Smooth muscle cell (in vitro differentiated cells): ENCODE data around the gene CCR7. TPM values are rescaled to one million over a fixed set of nuclear protein-coding genes. Genes with fewer than 3 reads are reported as not detected.
A peak's percentile ranks its signal among the peaks of the same experiment; 100 is the strongest.

Experiments used
- DNase-seq: peaks from one replicate; lab custom pipeline; 2025; ENCODE audit not compliant: unreplicated experiment; lab: John Stamatoyannopoulos, UW
- H2AFZ ChIP-seq: fragments of 200-600 bp; sonication (generic); 2 replicates; pipeline ENCODE4 v1.6.0; 2016; ENCODE audit warnings: antibody characterized with exemption, low read depth, mild to moderate bottlenecking
- H3F3A ChIP-seq: fragments of 200-600 bp; sonication (generic); 2 replicates; pipeline ENCODE4 v1.6.0; 2017; ENCODE audit warnings: antibody characterized with exemption, low read depth
- H3K27ac ChIP-seq: fragments of 200-600 bp; sonication (generic); 2 replicates; pipeline ENCODE4 v1.5.1; 2016; ENCODE audit warnings: low read depth, mild to moderate bottlenecking
- H3K27me3 ChIP-seq: fragments of 200-600 bp; sonication (generic); 2 replicates; pipeline ENCODE4 v1.6.1; 2016; ENCODE audit warnings: low read depth, mild to moderate bottlenecking
- H3K36me3 ChIP-seq: fragments of 200-600 bp; sonication (generic); 2 replicates; pipeline ENCODE4 v1.5.1; 2016; ENCODE audit warnings: low read depth
- H3K4me1 ChIP-seq: fragments of 200-600 bp; sonication (generic); 2 replicates; pipeline ENCODE4 v1.5.1; 2016; ENCODE audit warnings: low read depth
- H3K4me2 ChIP-seq: fragments of 200-600 bp; sonication (generic); 2 replicates; pipeline ENCODE4 v1.6.0; 2016; ENCODE audit warnings: mild to moderate bottlenecking
- H3K4me3 ChIP-seq: fragments of 200-600 bp; sonication (generic); 2 replicates; pipeline ENCODE4 v1.5.1; 2016; ENCODE audit warnings: mild to moderate bottlenecking
- H3K79me2 ChIP-seq: fragments of 200-600 bp; sonication (generic); 2 replicates; pipeline ENCODE4 v1.6.0; 2016; ENCODE audit warnings: low read depth, mild to moderate bottlenecking
- H3K9ac ChIP-seq: fragments of 200-600 bp; sonication (generic); 2 replicates; pipeline ENCODE4 v1.6.0; 2016; ENCODE audit warnings: low read depth
- H3K9me3 ChIP-seq: fragments of 200-600 bp; sonication (generic); replicated peaks from 2 replicates; pipeline ENCODE4 v1.5.1; 2016; ENCODE audit warnings: low read depth
- H4K20me1 ChIP-seq: fragments of 200-600 bp; sonication (generic); 2 replicates; pipeline ENCODE4 v1.6.0; 2016; ENCODE audit warnings: low read depth
- CTCF ChIP-seq: fragments of 200-600 bp; sonication (generic); IDR thresholded peaks from 2 replicates; pipeline ENCODE4 v1.5.1; 2017; ENCODE audit warnings: borderline replicate concordance, mild to moderate bottlenecking, antibody characterized with exemption; ENCODE audit not compliant: insufficient read depth, poor library complexity, severe bottlenecking
- whole genome bisulfite sequencing: methylation state at CpG from one replicate; pipeline ENCODE4 v1.1.7; 2016; ENCODE audit warnings: low lambda C conversion rate; 5-methylcytosine and 5-hydroxymethylcytosine counted together
- polyA plus RNA-seq: library from polyadenylated mRNA; unstranded; fragments of >200 nt; fragmentation: Nextera tagmentation; extraction: Ambion mirVana; gene quantifications from 2 replicates; pipeline ENCODE4 v1.2.1, GENCODE V29; 2016
- total RNA-seq: library from RNA; depleted of rRNA; stranded (reverse); fragments of >200 nt; gene quantifications from 2 replicates; pipeline ENCODE4 v1.2.3, GENCODE V29; 2014

The CCR7 gene
- total and polyA plus RNA-seq, 2 experiments from 2014 or later = not detected

- Histone ChIP-seq H3K27me3 (no peaks in the 10 kb centered on the region), H3K27ac (no peak overlapping the region), H3F3A (no peaks in the 10 kb centered on the region), H3K9ac (no peak overlapping the region), H3K4me1 (no peaks in the 10 kb centered on the region), H3K79me2 (no peaks in the 10 kb centered on the region), H4K20me1 (no peaks in the 10 kb centered on the region), H2AFZ (no peak overlapping the region), H3K4me2 (no peak overlapping the region), H3K9me3 (peaks cover 5% of the 10 kb centered on the region), H3K4me3 (no peak overlapping the region), H3K36me3 (no peaks in the 10 kb centered on the region)
- TF ChIP-seq CTCF = no peak
- 79% methylated on average over 3 of the region's 3 CpGs for WGBS
- DNase-seq = no peak
These were observed 40.9 kb downstream of the CCR7 start for GRCh38 chr17:40524243-40524965.

- Histone ChIP-seq H3K9ac (no peak overlapping the region), H3K27me3 (no peaks in the 10 kb centered on the region), H3K4me1 (no peaks in the 10 kb centered on the region), H3F3A (no peaks in the 10 kb centered on the region), H3K36me3 (no peaks in the 10 kb centered on the region), H3K4me2 (no peak overlapping the region), H3K27ac (peak overlapping the region; percentile 88), H2AFZ (no peak overlapping the region), H3K9me3 (peaks cover 5% of the 10 kb centered on the region), H3K4me3 (no peak overlapping the region), H4K20me1 (no peaks in the 10 kb centered on the region), H3K79me2 (no peaks in the 10 kb centered on the region)
- TF ChIP-seq CTCF = no peak
- DNase-seq = no peak
- WGBS = 97% methylated on average over 4 of the region's 5 CpGs
These were observed 42.3 kb downstream of the CCR7 start for GRCh38 chr17:40522961-40523310.

GRCh38 chr17:40522250-40522960, 42.9 kb downstream of the CCR7 start:
- H3K9ac ChIP-seq = peak overlapping the region; percentile 61
- DNase-seq = no peak
- H3K27ac ChIP-seq = peak overlapping the region; percentile 88
- no peaks in the 10 kb centered on the region for H3K36me3 ChIP-seq
- no peaks in the 10 kb centered on the region for H3K27me3 ChIP-seq
- no peaks in the 10 kb centered on the region for H3F3A ChIP-seq
- WGBS = 54% methylated on average over 7 of the region's 7 CpGs
- H3K9me3 ChIP-seq = peaks cover 5% of the 10 kb centered on the region
- H3K4me2 ChIP-seq = peak overlapping the region; percentile 7
- no peak overlapping the region for H2AFZ ChIP-seq
- H3K4me1 ChIP-seq = no peaks in the 10 kb centered on the region
- no peaks in the 10 kb centered on the region for H4K20me1 ChIP-seq
- no peak for TF ChIP-seq CTCF
- no peak overlapping the region for H3K4me3 ChIP-seq
- H3K79me2 ChIP-seq = no peaks in the 10 kb centered on the region

GRCh38 chr17:40520991-40521453, 44.2 kb downstream of the CCR7 start:
- no peak overlapping the region for H2AFZ ChIP-seq
- H4K20me1 ChIP-seq = no peaks in the 10 kb centered on the region
- peak overlapping the region; percentile 88 for H3K27ac ChIP-seq
- H3K4me3 ChIP-seq = no peak overlapping the region
- no peak for TF ChIP-seq CTCF
- no peaks in the 10 kb centered on the region for H3K27me3 ChIP-seq
- no peaks in the 10 kb centered on the region for H3F3A ChIP-seq
- H3K36me3 ChIP-seq = no peaks in the 10 kb centered on the region
- DNase-seq = no peak
- peaks cover 4% of the 10 kb centered on the region for H3K9me3 ChIP-seq
- H3K9ac ChIP-seq = peak overlapping the region; percentile 61
- H3K4me2 ChIP-seq = no peak overlapping the region
- no peaks in the 10 kb centered on the region for H3K4me1 ChIP-seq
- no peaks in the 10 kb centered on the region for H3K79me2 ChIP-seq
- WGBS = 95% methylated on average over 14 of the region's 14 CpGs
